Measurements from ENCODE around the gene SENP5. TPM values are rescaled to one million over a fixed set of nuclear protein-coding genes. Genes with fewer than 3 reads are reported as not detected.
"Not testable (repeated sequence)": the region's sequence is repeated elsewhere in the genome, so short reads cannot be mapped to it uniquely, and the experiment has no call there.

SENP5 gene
- total RNA-seq, 1 experiment from 2014 or later = 33.6 TPM

GRCh38 chr3:196835086-196835485 is 32.6 kb upstream of the SENP5 start:
- no peaks in the 10 kb centered on the region for H3K27me3 ChIP-seq (replicated peaks; ENCODE audit: control insufficient read depth, insufficient read depth, low read length)
- no peak overlapping the region for H3K4me3 ChIP-seq (ENCODE audit: low read depth, low read length)
- intact Hi-C loops (cut with micrococcal nuclease; ENCODE audit: unreplicated experiment) = no loop called here
- H3K27me3 Mint-ChIP-seq (ENCODE audit: insufficient read depth, unreplicated experiment) = no peaks in the 10 kb centered on the region
- H3K27ac Mint-ChIP-seq (ENCODE audit: unreplicated experiment) = no peak overlapping the region
- 0 out of 2 replicates have a peak, but pooled peaks cover 3% of the 10 kb centered on the region for H3K4me1 ChIP-seq
- POLR2A ChIA-PET = no interaction called here
- no peaks in the 10 kb centered on the region for H3K9me3 ChIP-seq
- no peaks in the 10 kb centered on the region for H3K9me3 Mint-ChIP-seq (ENCODE audit: unreplicated experiment)
- no peak overlapping the region for H3K4me3 Mint-ChIP-seq (ENCODE audit: unreplicated experiment)
- DNase-seq = no peak
- H3K4me1 Mint-ChIP-seq (ENCODE audit: low read depth, unreplicated experiment) = no peaks in the 10 kb centered on the region
- no peaks in the 10 kb centered on the region; the same call in 1 of the 2 replicates for H3K36me3 ChIP-seq (ENCODE audit: control insufficient read depth, insufficient read depth, low read length)
- H3K36me3 Mint-ChIP-seq (ENCODE audit: insufficient read depth, unreplicated experiment) = peaks cover 26% of the 10 kb centered on the region
- BruUV-seq (replicated peaks) = no TSS peak
- CTCF ChIA-PET = no interaction called here
- no peak for TF ChIP-seq CTCF (IDR thresholded peaks at IDR 0.05; ENCODE audit: insufficient read depth in 1 of 2, low read depth in 1 of 2, low read length in 1 of 2, severe bottlenecking in 1 of 2, unreplicated experiment in 1 of 2)

GRCh38 chr3:196836626-196837025 is 31.1 kb upstream of the SENP5 start:
- H3K36me3 ChIP-seq (ENCODE audit: control insufficient read depth, insufficient read depth, low read length); H3K27me3 Mint-ChIP-seq (ENCODE audit: insufficient read depth, unreplicated experiment); H3K4me1 Mint-ChIP-seq (ENCODE audit: low read depth, unreplicated experiment); H3K4me3 Mint-ChIP-seq (ENCODE audit: unreplicated experiment); H3K9me3 Mint-ChIP-seq (ENCODE audit: unreplicated experiment); H3K4me3 ChIP-seq (ENCODE audit: low read depth, low read length); H3K27me3 ChIP-seq (replicated peaks; ENCODE audit: control insufficient read depth, insufficient read depth, low read length); DNase-seq; POLR2A ChIA-PET; BruUV-seq (replicated peaks); H3K4me1 ChIP-seq; H3K27ac Mint-ChIP-seq (ENCODE audit: unreplicated experiment); intact Hi-C loops (cut with micrococcal nuclease; ENCODE audit: unreplicated experiment); CTCF ChIA-PET; H3K9me3 ChIP-seq: not testable (repeated sequence)
- H3K36me3 Mint-ChIP-seq (ENCODE audit: insufficient read depth, unreplicated experiment) = peaks cover 18% of the 10 kb centered on the region

- peak; percentile 52 to 67 for TF ChIP-seq CTCF (IDR thresholded peaks at IDR 0.05; ENCODE audit: insufficient read depth in 1 of 2, low read depth in 1 of 2, low read length in 1 of 2, severe bottlenecking in 1 of 2, unreplicated experiment in 1 of 2)
- no peaks in the 10 kb centered on the region for H3K9me3 ChIP-seq
- POLR2A ChIA-PET = no interaction called here
- H3K36me3 Mint-ChIP-seq (ENCODE audit: insufficient read depth, unreplicated experiment) = peaks cover 13% of the 10 kb centered on the region
- intact Hi-C loops (cut with micrococcal nuclease; ENCODE audit: unreplicated experiment) = loop anchor here (1.0 to 2.0 kb wide), 2 partner anchors 105 to 131 kb away; partner anchors contain the start of gene NCBP2
- CTCF ChIA-PET = interaction anchor here (0.8 kb wide), 1 partner anchor 111 kb away, joined by 4 read pairs; no protein-coding TSS in a partner anchor
- H3K4me3 ChIP-seq (ENCODE audit: low read depth, low read length) = no peak overlapping the region
- H3K27me3 Mint-ChIP-seq (ENCODE audit: insufficient read depth, unreplicated experiment) = no peaks in the 10 kb centered on the region
- H3K4me1 Mint-ChIP-seq (ENCODE audit: low read depth, unreplicated experiment) = no peaks in the 10 kb centered on the region
- 0 out of 2 replicates have a peak, but pooled peaks cover 3% of the 10 kb centered on the region for H3K4me1 ChIP-seq
- no peaks in the 10 kb centered on the region for H3K27me3 ChIP-seq (replicated peaks; ENCODE audit: control insufficient read depth, insufficient read depth, low read length)
- no peak overlapping the region for H3K27ac Mint-ChIP-seq (ENCODE audit: unreplicated experiment)
- H3K36me3 ChIP-seq (ENCODE audit: control insufficient read depth, insufficient read depth, low read length) = no peaks in the 10 kb centered on the region
- DNase-seq = peak; percentile 65 to 73
- no TSS peak for BruUV-seq (replicated peaks)
- no peak overlapping the region for H3K4me3 Mint-ChIP-seq (ENCODE audit: unreplicated experiment)
- no peaks in the 10 kb centered on the region for H3K9me3 Mint-ChIP-seq (ENCODE audit: unreplicated experiment)
Measured at GRCh38 chr3:196837819-196838420, 29.8 kb upstream of the SENP5 start.

GRCh38 chr3:196839351-196839750 is 28.4 kb upstream of the SENP5 start:
- BruUV-seq (replicated peaks); H3K4me3 Mint-ChIP-seq (ENCODE audit: unreplicated experiment); H3K4me1 Mint-ChIP-seq (ENCODE audit: low read depth, unreplicated experiment); H3K27ac Mint-ChIP-seq (ENCODE audit: unreplicated experiment); DNase-seq; H3K9me3 Mint-ChIP-seq (ENCODE audit: unreplicated experiment); POLR2A ChIA-PET; CTCF ChIA-PET; H3K27me3 ChIP-seq (replicated peaks; ENCODE audit: control insufficient read depth, insufficient read depth, low read length); H3K4me3 ChIP-seq (ENCODE audit: low read depth, low read length); H3K9me3 ChIP-seq; H3K27me3 Mint-ChIP-seq (ENCODE audit: insufficient read depth, unreplicated experiment); H3K36me3 ChIP-seq (ENCODE audit: control insufficient read depth, insufficient read depth, low read length); H3K36me3 Mint-ChIP-seq (ENCODE audit: insufficient read depth, unreplicated experiment): not testable (repeated sequence)
- intact Hi-C loops (cut with micrococcal nuclease; ENCODE audit: unreplicated experiment) = loop anchor here (2.0 kb wide), 1 partner anchor 103 kb away; the partner anchor contains the start of gene NCBP2
- H3K4me1 ChIP-seq = peaks cover 12% of the 10 kb centered on the region
